ENCODE measurements around the gene KCNH2. TPM values are rescaled to one million over a fixed set of nuclear protein-coding genes. Genes with fewer than 3 reads are reported as not detected.
A peak's percentile ranks its signal among the peaks of the same experiment; 100 is the strongest.

The KCNH2 gene
- total and polyA plus RNA-seq, 2 donors (not counting 1 experiment from before 2014, with no cell fraction given): 0.86 to 2.7 TPM

- POLR2A ChIA-PET: no interaction called here
- no peaks in the 10 kb centered on the region for H3K36me3 ChIP-seq (replicated peaks in 1 of 2; ENCODE audit: control extremely low read depth in 1 of 2, control insufficient read depth in 1 of 2, extremely low read depth in 1 of 2, insufficient read depth in 2 of 2, low read length in 1 of 2)
- H3K9me3 ChIP-seq (ENCODE audit: control extremely low read depth in 1 of 3, control insufficient read depth in 2 of 3, insufficient read depth in 1 of 3, low read length in 2 of 3): peaks cover 0 to 3% (median 0%) of the 10 kb centered on the region in 3 donors
- intact Hi-C loops (cut with micrococcal nuclease): no loop called here
- H3K4me3 ChIP-seq (ENCODE audit: control extremely low read depth in 1 of 5, extremely low read depth in 1 of 5, insufficient read depth in 1 of 5, low read depth in 2 of 5, low read length in 4 of 5): no peak overlapping the region
- no peaks in the 10 kb centered on the region for H4K20me1 ChIP-seq (ENCODE audit: control insufficient read depth, insufficient read depth, low read length, poor library complexity, severe bottlenecking)
- Mint-ChIP-seq H3K27me3 (peaks cover 61% of the 10 kb centered on the region), H3K27ac (no peak overlapping the region), H3K4me3 (no peak overlapping the region), H3K9me3 (ENCODE audit: insufficient read depth) (no peaks in the 10 kb centered on the region), H3K4me1 (peaks cover 13% of the 10 kb centered on the region)
- H3K27ac ChIP-seq (ENCODE audit: low read length in 2 of 2): no peak overlapping the region
- DNase-seq (no peak), ATAC-seq (ENCODE audit: low read depth) (no peak)
- TF ChIP-seq CTCF (IDR thresholded peaks at IDR 0.05): no peak
- no peak for TF ChIP-seq EZH2 (IDR thresholded peaks at IDR 0.05; ENCODE audit: borderline replicate concordance, insufficient read depth, low read depth, low read length, poor library complexity, severe bottlenecking)
- peak overlapping the region; percentile 18 for H3K4me2 ChIP-seq (replicated peaks; ENCODE audit: low read depth, low read length, poor library complexity, severe bottlenecking)
- H3K27me3 ChIP-seq (replicated peaks in 1 of 4; ENCODE audit: control extremely low read depth in 1 of 4, control insufficient read depth in 3 of 4, insufficient read depth in 4 of 4, low read length in 3 of 4): peaks cover 0 to 22% (median 12%) of the 10 kb centered on the region in 4 experiments
- CTCF ChIA-PET: interaction anchor here (1.2 kb wide), 1 partner anchor 207 kb away, joined by 3 read pairs; no protein-coding TSS in a partner anchor
- H3K4me1 ChIP-seq (ENCODE audit: control insufficient read depth in 2 of 2, insufficient read depth in 2 of 2, low read length in 2 of 2): peaks cover 6 to 32% of the 10 kb centered on the region in 2 donors
- no peak overlapping the region for H2AFZ ChIP-seq (ENCODE audit: insufficient read depth, low read depth, low read length, poor library complexity, severe bottlenecking)
- H3K79me2 ChIP-seq (ENCODE audit: control insufficient read depth, insufficient read depth, low read length): no peaks in the 10 kb centered on the region
- WGBS (ENCODE audit: insufficient coverage): 9% methylated on average over 6 of the region's 12 CpGs
- no peak overlapping the region for H3K9ac ChIP-seq (ENCODE audit: low read length)
Measured at GRCh38 chr7:150903606-150904005, 74.5 kb downstream of the KCNH2 start.

GRCh38 chr7:150902078-150903033 is 75.8 kb downstream of the KCNH2 start:
- Histone ChIP-seq H3K27me3 (replicated peaks in 1 of 4; ENCODE audit: control extremely low read depth in 1 of 4, control insufficient read depth in 3 of 4, insufficient read depth in 4 of 4, low read length in 3 of 4) (peaks cover 0 to 27% (median 13%) of the 10 kb centered on the region in 4 experiments), H3K4me2 (replicated peaks; ENCODE audit: low read depth, low read length, poor library complexity, severe bottlenecking) (no peak overlapping the region), H3K36me3 (replicated peaks in 1 of 2; ENCODE audit: control extremely low read depth in 1 of 2, control insufficient read depth in 1 of 2, extremely low read depth in 1 of 2, insufficient read depth in 2 of 2, low read length in 1 of 2) (no peaks in the 10 kb centered on the region), H3K79me2 (ENCODE audit: control insufficient read depth, insufficient read depth, low read length) (no peaks in the 10 kb centered on the region), H2AFZ (ENCODE audit: insufficient read depth, low read depth, low read length, poor library complexity, severe bottlenecking) (no peak overlapping the region), H3K9ac (ENCODE audit: low read length) (no peak overlapping the region), H3K4me1 (ENCODE audit: control insufficient read depth in 2 of 2, insufficient read depth in 2 of 2, low read length in 2 of 2) (peaks cover 17 to 44% of the 10 kb centered on the region in 2 donors), H4K20me1 (ENCODE audit: control insufficient read depth, insufficient read depth, low read length, poor library complexity, severe bottlenecking) (no peaks in the 10 kb centered on the region), H3K4me3 (ENCODE audit: control extremely low read depth in 1 of 5, extremely low read depth in 1 of 5, insufficient read depth in 1 of 5, low read depth in 2 of 5, low read length in 4 of 5) (no peak overlapping the region), H3K27ac (ENCODE audit: low read length in 2 of 2) (no peak overlapping the region), H3K9me3 (ENCODE audit: control extremely low read depth in 1 of 3, control insufficient read depth in 2 of 3, insufficient read depth in 1 of 3, low read length in 2 of 3) (peaks cover 0 to 3% (median 0%) of the 10 kb centered on the region in 3 donors)
- no peaks in the 10 kb centered on the region for H3K9me3 Mint-ChIP-seq (ENCODE audit: insufficient read depth)
- WGBS (ENCODE audit: insufficient coverage): 88% methylated on average over 12 of the region's 14 CpGs
- H3K27ac Mint-ChIP-seq: no peak overlapping the region
- H3K4me1 Mint-ChIP-seq: peaks cover 25% of the 10 kb centered on the region
- POLR2A ChIA-PET: no interaction called here
- CTCF ChIA-PET: interaction anchor here (0.6 to 1.3 kb wide), 3 partner anchors 9 to 208 kb away, joined by 3 to 5 read pairs (median 3); no protein-coding TSS in a partner anchor
- intact Hi-C loops (cut with micrococcal nuclease): no loop called here
- H3K27me3 Mint-ChIP-seq: peaks cover 64% of the 10 kb centered on the region
- no peak overlapping the region for H3K4me3 Mint-ChIP-seq
- DNase-seq (no peak), ATAC-seq (ENCODE audit: low read depth) (no peak)
- TF ChIP-seq CTCF (IDR thresholded peaks at IDR 0.05) (no peak), EZH2 (IDR thresholded peaks at IDR 0.05; ENCODE audit: borderline replicate concordance, insufficient read depth, low read depth, low read length, poor library complexity, severe bottlenecking) (no peak)
